Muscle of back (tissue), 11 donors: ENCODE results near the gene TRAF2. TPM values are rescaled to one million over a fixed set of nuclear protein-coding genes. Genes with fewer than 3 reads are reported as not detected.

Source experiments
- DNase-seq, 3 donors: peaks; one replicate each; pipeline versions ENCODE4 v3.0.0 to v3.0.0-alpha.2; 2013
- polyA plus RNA-seq, 10 donors: library from polyadenylated mRNA; unstranded; fragments of 120-200 nt; gene quantifications; one replicate each; pipeline ENCODE4 v1.2.1, GENCODE V29; 2013; ENCODE audit not compliant: insufficient read length in 10 of 10

TRAF2 gene
- polyA plus RNA-seq, 10 donors, result 8.1 to 10.7 (median 9.6) TPM

DNA sequence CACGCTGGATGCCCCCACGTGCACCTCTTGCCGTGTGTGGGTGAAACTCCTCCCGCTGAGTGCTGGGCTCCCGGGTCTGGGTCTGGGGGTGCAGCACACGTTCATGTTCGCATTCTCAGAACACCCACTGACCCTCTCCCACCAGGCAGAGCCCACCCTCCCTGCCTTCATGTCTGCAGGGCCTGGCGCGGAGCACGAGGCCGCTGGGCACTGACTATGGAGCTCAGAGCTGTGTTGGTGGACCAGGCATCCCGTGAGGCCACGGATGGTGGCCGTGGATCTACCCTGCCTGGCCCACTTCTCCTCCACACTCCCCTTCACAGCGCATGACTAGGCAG, 74.6 kb downstream of the TRAF2 start:
- no peak for DNase-seq

DNA sequence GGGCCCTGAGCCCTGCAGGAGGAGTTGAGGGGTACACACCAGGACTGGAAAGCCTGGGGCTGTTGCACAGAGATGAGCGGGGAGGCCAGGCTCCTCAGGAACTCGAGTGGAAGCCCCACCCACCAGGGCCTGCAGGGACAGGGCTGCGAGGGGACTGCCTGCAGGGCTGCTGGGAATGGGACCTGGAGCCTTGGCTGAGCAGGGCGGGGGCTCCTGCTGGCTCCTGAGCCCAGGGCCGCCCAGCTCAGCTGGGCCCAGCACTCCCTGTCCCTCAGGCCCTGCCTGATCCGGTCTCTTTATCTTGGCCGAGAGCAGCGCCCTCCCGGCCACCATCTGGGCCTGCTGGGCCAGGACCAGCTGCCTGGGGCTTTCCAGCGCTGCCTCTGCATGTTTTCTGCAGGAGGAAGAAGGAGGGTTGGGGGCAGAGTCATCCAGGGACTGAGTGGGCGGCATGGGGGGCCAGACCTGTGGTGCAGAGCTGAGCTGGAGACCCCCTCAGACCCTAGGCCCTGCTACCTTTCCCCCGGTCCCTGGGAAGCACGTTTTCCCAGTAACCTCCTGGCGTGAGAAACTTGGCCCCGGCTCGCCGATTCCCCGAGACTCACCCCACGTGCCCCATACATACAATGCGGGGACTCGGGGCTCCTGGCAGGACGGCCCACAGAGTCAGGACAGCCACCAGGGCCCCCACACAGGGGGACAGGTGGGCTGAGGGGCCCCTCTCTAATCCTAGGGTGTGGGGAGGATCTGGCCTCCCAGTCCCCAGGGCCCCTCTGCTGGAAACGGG, 75.2 kb downstream of the TRAF2 start:
- peak in 1 of 3 donors; percentile 78 for DNase-seq

DNA sequence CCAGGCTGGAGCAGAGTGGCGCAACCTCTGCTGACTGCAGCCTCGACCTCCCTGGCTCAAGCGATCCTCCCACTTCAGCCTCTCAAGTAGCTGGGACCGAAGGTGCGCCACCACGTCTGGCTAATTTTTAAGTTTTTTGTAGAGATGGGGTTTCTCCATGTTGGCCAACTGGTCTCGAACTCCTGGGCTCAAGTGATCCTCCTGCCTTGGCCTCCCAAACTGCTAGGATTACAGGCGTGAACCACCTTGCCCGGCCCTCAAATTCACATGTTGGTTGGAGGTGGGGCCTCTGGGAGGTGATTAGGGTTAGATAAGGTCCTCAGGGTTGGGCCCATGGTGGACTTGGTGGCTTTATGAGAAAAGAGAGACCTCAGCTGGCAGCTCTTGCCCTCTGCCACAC, 75.8 kb downstream of the TRAF2 start:
- DNase-seq, result no peak

DNA sequence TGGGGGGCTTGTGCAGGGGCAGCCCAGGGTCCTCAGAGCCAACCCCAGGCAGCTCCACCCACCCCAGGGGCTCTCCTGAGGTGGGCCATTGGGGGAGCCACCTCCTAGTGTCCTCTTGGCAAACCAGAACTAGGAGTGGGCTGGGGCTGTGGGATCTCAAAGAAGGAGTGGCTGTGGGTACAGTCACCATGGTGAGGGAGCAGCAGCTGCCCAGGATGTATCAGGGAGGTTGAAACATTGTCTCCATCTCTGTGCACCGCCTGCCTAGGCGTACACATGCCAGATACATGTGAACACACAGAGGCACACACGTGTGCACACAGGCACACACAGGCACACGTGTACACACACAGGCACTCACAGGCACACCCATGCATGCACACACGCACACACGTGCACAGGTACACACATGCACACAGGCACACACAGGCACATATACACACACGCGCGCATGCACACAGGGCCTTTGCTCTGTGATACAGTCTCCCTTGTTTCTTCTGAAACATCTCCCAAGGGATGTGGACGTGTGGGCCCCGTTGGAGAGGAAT, 76.5 kb downstream of the TRAF2 start:
- no peak for DNase-seq

DNA sequence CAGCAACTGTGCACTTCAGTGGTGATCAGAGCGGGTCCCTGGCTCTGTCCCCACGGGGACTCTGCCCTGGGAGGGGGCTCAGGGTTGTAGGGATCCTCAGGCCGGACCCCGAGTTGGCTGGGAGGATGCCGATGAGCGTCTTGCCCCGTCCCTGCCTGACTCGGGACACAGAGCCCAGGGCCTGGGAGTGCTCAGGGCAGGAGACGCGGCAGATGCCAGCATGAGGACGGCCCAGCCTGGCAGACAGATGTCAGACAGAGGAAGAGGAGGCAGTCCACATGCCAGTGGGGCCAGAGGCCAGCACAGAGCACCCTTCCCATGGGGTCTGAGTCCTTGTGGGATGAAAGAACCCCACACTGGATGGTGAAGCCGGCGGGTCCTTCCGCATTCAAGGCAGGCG, 77.0 kb downstream of the TRAF2 start:
- DNase-seq, result no peak

DNA sequence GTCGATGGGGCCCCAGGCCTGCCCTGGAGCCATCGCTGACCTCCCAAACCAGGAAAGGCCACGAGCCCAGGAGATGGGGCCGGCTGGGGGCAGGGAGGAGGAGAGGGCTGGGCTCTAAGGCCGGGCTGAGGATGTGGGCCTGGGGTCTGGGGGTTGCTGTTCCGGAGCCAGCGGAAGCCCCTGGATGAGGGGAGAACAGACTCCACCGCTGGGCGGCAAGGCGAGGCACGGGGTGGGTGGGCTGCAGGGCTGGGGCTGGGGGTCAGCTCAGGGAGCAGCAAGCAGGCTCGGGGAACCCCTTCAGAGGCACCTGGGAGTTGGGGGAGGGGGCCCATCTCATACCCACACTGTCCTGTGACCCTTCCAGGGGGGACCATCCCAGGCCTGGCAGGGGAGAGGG, 77.4 kb downstream of the TRAF2 start:
- no peak for DNase-seq

DNA sequence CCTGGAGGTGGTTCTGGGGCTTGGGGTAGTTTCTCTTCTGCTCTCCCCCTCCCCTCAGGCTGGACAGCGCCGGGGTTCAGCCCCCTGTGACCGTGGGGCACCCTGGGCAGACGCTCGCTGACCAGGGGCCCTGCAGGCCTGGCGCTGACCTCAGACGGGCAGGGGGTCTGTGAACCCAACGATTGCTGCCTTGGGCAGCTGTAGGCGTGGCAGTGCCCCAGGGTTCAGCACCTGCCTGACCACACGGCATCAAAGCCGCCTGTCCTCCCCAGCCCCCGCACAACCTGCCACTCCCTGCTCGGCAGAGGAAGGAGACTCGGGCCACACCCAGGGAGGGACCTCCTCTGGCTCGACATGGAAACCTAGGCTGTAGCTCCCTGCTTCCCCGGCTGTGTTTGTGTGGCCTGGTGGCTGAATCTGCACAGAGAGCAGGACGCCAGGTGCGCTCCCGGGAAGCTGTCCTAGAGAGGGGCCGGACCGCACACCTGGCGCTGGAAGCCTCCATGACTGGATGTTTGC, 77.9 kb downstream of the TRAF2 start:
- DNase-seq, result no peak

DNA sequence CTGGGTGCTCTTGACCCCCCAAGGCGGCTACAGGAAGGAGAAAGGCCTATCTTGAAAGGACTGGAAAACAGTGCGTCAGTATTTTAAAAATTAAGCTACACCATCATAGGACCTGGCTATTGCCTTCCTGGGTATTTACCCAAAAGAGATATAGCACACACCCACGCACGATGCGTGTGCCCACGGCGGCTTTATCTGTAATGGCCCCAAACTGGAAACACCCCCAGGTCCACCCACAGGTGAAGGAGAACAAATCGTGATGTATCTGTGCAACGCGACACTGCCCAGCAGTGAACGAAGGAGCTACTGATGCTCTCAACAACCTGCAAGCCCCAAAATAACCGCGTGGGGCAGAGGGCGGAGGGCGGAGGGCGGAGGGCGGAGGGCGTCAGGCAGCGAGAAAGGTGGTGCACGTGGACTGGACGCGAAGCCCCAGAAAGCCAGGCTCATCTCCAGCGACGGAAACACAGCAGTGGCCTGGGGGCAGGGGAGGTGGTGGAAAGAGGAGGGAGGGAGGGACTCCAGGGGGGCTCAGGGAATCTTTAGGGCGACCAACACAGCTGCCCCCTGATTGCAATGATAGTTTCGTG, 78.6 kb downstream of the TRAF2 start:
- DNase-seq, result no peak

DNA sequence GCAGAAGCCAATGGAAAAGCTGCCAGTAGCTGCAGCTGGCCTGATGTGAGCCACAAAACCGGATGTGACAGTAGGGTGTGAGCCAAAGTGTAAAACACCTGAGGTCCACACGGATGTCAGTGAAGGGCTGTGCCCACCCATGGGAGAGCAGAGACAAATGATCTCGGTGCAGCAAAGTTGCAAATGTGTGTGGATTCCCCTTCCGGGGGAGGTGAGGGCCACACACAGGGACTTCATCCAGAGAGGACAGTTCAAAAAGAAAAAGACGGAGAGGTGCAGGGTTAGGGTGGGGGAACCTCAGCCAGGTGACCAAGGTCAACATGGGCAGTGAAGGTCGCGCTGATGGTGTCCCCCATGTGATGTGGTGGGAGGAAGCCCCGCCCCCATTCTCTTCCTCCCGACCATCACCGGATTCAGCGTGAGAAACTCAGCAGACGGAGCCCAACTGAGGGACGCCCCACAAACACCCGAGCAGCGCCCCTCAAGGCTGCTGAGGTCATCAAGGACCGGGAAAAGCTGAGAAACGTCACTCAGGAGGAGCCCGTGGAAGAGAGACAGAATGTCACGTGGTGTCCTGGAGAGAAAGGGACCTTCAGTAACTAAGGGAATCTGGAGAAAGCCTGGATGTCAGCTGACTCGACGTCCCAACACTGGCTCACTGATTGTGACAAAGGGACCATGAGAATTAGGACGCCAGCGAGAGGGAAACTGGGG, 79.6 kb downstream of the TRAF2 start:
- DNase-seq, result peak in 1 of 3 donors; percentile 52

DNA sequence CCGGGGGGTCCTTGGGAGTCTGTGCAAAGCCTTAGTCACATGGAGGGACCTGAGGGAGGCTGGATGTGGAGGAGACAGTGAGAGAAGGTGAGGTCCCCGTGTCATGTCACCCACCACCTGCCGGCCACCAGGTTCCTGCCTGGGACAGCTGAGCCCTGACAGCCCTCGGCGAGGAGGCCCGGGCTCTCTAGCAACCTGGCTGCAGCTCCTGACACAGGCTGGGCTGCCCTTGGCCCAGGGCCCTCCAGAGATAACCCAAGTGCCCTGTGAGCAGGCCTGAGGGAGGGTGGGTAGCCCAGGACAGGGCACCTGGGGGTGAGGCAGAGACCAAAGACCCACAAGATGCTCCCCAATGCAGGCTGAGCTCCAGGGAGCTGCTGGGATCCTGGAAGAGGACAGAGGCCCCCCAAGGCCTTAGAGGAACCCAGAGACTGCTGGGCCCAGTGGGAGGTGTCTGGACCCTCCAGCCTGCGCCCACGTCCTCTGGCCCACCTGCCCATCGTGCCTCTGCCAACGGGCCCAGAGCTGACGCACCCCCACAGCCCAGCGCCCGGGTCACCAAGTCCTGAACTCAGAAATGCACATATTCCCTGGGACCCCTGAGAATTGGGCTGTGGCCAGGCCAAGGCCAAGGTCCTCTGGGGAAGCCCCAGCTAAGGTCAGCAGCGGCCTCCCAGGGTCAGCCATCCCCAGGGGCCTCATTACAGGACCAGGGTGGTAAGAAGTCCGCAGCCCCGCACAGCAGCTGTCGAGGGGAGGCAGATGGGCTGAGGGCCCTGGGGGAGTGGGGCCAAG, 82.2 kb downstream of the TRAF2 start:
- DNase-seq, result no peak

DNA sequence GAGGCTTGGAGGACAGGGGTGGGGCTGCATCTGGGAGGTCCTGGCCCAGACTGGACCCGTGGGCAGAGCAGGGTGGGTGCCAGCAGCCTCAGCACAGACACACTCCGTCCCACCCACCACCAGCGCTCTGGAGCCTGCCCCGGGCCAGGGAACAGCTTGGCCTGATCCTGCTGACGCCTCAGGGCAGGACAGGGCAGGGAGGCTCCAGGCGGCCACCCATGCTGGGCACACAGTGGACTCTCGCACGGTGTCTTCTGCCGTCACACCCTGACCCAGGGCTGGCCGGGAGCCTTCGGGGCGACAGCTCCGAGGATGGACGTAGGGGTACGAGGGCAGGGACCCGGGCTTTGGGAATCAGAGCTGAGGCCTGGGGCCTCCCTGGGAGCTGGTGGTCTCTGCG, 82.8 kb downstream of the TRAF2 start:
- no peak for DNase-seq

DNA sequence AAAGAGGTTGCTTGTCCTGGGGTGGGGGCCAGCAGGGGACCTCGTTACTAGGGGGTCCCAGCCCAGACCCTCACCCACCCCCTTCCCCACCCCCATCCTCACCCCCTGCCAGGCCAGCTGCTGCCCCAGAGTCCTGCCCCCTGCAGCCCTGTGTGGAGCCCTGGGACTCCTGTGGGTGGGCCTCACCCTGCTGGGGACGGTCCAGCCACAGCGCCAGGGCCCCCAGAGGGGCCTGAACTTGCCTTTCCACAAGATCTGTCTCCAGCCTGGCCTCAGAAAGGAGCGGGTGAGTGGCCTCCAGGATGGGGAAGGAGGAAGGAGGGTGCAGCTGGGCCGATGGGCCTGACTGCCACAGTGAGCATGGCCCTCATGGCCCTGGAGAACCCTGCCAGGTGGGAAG, 83.5 kb downstream of the TRAF2 start:
- DNase-seq, result no peak

DNA sequence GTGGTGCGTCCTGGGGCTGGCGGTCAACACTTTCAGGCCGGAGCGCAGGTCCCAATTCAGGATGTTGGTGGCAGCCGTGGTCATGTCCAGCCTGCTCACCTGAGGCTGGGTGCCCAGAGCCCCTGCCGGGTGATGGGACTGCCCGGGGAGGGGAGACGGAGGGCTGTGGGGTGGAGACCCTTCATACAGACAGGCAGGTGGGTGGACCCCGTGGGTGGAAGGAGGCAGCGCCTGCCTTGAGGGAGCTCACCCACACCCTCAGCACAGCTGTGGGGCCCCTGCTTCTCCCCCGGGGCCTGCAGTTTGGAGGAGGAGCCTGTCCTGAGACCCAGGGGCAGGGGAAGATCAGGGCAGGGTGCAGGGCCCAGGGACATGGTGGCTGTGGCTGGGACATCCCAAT, 84.0 kb downstream of the TRAF2 start:
- DNase-seq, result no peak

DNA sequence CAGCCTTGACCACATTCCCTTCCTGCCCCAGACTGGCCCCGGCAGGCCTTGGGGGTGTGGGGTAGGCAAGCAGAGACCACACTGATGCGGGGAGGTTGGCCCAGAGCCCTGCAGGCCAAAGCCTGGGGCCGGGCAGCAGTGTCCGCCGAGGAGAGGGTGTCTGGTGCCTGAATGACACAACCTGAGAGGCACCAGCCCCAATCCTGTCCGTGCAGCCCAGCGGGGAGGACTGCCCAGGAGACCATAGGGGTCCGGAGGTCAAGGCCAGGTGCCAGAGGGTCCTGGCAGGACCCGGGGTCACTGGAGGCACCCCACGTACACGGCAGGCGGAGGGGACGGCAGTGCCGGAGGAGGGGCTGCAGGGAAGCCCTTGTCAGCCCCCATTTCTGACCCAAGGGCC, 85.4 kb downstream of the TRAF2 start:
- no peak for DNase-seq

DNA sequence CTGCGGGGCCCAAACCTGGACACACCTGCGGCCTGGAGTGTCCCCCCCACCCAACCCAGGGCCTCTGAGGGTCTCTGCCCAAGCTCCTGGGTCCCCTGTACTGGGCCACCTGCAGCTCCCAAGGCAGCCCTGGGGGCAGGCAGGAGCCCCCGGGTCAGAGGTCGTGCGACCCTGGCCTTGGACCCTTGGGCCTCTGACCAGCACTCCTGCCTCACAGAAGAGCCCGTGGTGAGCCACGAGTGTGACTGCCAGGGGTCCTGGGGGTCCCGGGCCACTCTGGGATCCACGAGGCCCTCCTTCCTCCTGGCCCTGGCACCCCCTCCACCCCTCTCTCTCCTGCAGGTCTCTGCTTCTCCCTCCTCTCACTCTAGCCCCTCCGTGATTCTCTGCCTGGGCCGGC, 86.0 kb downstream of the TRAF2 start:
- DNase-seq, result no peak

DNA sequence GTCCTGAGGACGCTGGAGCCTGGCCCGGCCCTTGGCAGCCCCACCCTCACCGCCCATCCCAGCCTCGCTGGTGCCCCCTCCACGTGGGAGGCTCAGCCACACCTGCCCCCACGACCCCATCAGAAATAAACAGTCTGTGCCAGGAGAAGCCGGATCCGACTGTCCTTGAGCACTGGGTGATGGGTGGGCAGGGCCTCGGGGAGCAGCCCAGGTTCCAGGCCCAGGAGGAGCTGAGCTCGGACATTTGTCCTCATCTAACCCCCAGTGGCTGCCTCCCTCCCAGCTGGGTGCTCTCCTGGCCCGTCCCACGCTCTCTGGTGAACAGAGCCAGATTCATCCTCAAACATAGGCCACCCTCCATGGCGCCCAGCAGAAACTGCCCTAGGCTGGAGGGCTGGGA, 86.4 kb downstream of the TRAF2 start:
- DNase-seq, result no peak

DNA sequence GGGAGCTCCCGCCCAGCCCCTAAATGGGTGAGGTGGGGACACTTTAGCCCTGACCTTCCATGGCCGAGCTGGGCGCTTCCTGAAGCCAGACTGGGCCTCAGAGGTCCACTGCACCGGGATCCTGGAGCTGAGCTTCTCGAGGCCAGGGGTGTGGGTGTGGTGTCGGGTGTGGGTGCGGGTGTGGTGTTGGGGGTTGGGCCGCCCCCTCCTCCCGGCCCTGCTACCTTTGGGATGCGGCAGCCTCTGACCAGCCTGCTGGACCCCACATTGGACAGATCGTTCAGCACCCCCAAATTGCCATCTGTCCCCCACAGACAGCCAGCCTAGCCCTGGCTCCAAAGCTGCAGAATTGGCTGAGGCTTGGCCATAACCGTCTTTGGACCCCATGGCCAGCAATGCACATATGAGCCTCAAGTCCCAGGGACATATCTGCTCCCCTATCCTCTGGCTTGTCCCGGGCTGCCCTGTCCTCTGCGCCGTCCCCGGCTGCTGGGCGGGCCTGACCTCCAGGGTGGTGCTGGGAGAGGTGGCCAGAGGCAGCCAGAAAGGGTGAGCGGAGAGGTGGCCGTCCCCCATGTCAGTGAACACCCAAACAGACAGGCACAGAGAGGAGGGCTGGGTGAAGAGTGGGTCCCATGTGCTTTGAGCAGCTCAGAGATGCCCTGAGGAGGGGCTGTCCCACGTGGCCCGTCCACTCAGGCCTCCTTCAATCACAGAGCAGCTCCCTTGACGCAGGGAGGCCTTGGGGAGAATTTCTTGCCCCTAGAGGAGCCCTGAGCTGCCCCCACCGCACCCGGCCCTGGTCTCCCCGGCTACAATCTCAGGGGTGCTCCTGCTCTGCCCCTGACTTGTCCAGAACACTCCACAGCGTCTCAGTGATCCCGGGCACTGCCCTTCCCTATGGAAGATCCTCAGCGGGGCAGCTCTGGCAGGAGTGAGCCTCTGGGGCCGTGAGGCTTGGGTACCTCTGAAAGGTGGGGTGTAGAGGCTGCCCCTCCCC, 87.6 kb downstream of the TRAF2 start:
- no peak for DNase-seq

DNA sequence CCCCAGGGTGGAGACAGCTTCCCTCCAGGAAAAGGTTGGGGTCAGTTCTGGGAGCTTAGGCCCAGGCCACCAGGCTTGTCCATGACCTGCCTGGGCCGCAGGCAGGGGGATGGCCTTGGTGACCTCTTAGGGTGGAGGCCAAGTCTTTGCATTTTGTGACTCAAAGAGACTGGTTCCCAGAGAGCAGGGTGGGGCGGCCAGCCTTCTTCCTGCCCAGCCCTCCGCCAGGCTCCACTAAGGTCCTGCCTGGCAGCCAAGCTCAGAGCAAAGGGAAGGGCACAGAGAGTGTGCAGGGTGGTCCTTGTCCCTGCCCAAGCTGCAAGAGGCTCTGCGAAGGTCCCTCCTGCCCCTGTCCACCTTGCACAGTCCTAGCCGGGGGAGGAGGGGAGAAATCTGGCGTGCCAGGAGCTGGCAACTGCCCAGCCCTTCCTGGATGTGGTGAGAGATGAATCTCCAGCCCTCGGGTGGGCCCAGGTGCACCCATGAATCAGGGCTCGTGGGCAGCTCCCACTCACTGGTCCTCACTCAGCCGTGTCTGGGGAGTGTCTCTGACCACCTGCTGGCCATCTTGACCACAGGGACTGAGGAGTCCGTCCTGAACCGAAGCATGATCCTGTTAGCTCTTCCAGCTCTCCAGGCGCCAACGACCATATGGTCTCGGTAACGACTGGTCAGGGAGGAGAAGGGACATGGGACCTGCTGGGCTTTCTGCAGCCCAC, 88.7 kb downstream of the TRAF2 start:
- no peak for DNase-seq

DNA sequence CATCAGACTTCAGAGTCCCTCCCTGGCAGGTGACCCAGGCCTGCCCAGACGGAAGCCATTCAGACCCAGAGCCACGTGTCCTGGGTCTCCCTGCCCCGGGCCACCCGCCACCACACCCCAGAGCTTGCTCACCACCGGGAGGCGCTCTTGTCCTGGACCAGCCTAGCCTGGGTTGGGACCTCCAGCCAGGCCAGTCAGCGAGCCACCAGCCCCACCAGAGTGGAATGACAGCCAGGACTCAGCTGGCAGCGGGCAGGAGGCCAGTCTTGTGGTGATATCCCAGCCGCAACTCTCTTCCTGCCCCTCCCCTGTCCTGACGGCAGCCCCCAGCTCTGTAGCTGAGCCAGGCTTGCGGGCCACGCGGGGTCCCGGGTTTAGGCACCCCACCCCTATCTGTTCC, 89.3 kb downstream of the TRAF2 start:
- peak in 1 of 3 donors; percentile 54 for DNase-seq
